ENCODE data around the gene ITGA7. TPM values are rescaled to one million over a fixed set of nuclear protein-coding genes. Genes with fewer than 3 reads are reported as not detected.

Gene ITGA7
- total RNA-seq, 4 donors from 2014 or later = 117 to 518 (median 175) TPM

GRCh38 chr12:55726971-55727370 lies 19.3 kb upstream of the ITGA7 start:
- TF ChIP-seq CTCF (IDR thresholded peaks at IDR 0.05; ENCODE audit: low read depth) = no peak

DNA sequence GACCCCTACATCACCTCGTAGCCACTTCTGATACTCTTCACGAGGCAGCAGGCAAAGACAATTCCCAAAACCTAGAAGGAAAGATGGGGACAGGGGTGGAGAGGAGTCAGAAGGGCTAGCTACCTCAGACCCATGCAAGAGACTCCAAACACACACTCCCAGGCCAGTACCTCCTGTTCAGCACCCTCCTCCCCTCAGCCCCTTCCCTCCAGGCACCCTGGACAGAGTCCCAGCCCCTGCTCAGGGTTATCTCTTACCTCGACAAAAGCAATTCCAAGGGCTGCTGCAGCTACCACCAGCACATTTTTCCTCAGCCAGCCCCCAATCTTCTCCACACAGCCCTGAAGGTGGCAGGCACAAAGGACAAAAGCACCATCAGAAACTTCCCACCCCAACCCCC lies 17.9 kb upstream of the ITGA7 start:
- TF ChIP-seq CTCF (IDR thresholded peaks at IDR 0.05; ENCODE audit: low read depth) = no peak

GRCh38 chr12:55724940-55725309 lies 17.2 kb upstream of the ITGA7 start:
- TF ChIP-seq CTCF (IDR thresholded peaks at IDR 0.05; ENCODE audit: low read depth) = no peak

GRCh38 chr12:55724226-55724939 lies 16.7 kb upstream of the ITGA7 start:
- TF ChIP-seq CTCF (IDR thresholded peaks at IDR 0.05; ENCODE audit: low read depth) = no peak

GRCh38 chr12:55723516-55724225 lies 16.0 kb upstream of the ITGA7 start:
- TF ChIP-seq CTCF (IDR thresholded peaks at IDR 0.05; ENCODE audit: low read depth) = no peak

- no peak for TF ChIP-seq CTCF (IDR thresholded peaks at IDR 0.05; ENCODE audit: low read depth)
These were observed 15.2 kb upstream of the ITGA7 start for GRCh38 chr12:55722948-55723347.

DNA sequence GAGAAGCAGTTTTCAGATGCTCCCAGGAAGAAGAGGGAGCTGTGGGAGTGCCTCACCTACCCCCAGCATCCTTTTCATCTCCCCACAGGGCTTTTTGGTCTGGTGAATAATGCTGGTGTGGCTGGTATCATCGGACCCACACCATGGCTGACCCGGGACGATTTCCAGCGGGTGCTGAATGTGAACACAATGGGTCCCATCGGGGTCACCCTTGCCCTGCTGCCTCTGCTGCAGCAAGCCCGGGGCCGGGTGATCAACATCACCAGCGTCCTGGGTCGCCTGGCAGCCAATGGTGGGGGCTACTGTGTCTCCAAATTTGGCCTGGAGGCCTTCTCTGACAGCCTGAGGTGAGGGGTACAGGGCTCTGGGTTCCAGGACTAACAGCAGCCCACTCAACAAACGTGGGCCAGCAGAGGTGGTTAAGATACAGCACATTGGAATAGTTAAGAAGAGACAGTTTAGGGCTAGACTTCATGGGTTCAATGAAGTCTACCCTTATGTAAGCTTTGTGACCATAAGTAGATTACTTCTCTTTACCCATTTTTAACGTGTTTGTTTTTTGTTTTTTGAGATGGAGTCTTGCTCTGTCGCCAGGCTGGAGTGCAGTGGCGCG lies 14.0 kb upstream of the ITGA7 start:
- TF ChIP-seq CTCF (IDR thresholded peaks at IDR 0.05; ENCODE audit: low read depth) = no peak

Measured in subcutaneous adipose tissue (tissue), 4 donors.